ENCODE data around the gene USP15.
A peak's percentile ranks its signal among the peaks of the same experiment; 100 is the strongest.

The USP15 gene

GRCh38 chr12:62409068-62409467 lies 148.9 kb downstream of the USP15 start:
- no peak for DNase-seq (ENCODE audit: extremely low read depth, low read depth)
- no peak for TF ChIP-seq CTCF (IDR thresholded peaks at IDR 0.05; ENCODE audit: low read depth, low read length, missing control alignments)
- H3K4me3 ChIP-seq (replicated peaks; ENCODE audit: low read depth, low read length), result no peak overlapping the region

- TF ChIP-seq CTCF (IDR thresholded peaks at IDR 0.05; ENCODE audit: low read depth, low read length, missing control alignments), result no peak
- no peak for DNase-seq (ENCODE audit: extremely low read depth, low read depth)
- no peak overlapping the region for H3K4me3 ChIP-seq (replicated peaks; ENCODE audit: low read depth, low read length)
Observed at GRCh38 chr12:62414180-62414579, 154.0 kb downstream of the USP15 start.

- no peak for TF ChIP-seq CTCF (IDR thresholded peaks at IDR 0.05; ENCODE audit: low read depth, low read length, missing control alignments)
- no peak for DNase-seq (ENCODE audit: extremely low read depth, low read depth)
- H3K4me3 ChIP-seq (replicated peaks; ENCODE audit: low read depth, low read length), result no peak overlapping the region
Observed at GRCh38 chr12:62426089-62426488, 165.9 kb downstream of the USP15 start.

- no peak overlapping the region for H3K4me3 ChIP-seq (replicated peaks; ENCODE audit: low read depth, low read length)
- no peak for DNase-seq (ENCODE audit: extremely low read depth, low read depth)
- TF ChIP-seq CTCF (IDR thresholded peaks at IDR 0.05; ENCODE audit: low read depth, low read length, missing control alignments), result no peak
Observed at GRCh38 chr12:62429457-62429856, 169.3 kb downstream of the USP15 start.

- no peak for DNase-seq (ENCODE audit: extremely low read depth, low read depth)
- H3K4me3 ChIP-seq (replicated peaks; ENCODE audit: low read depth, low read length), result peak overlapping the region; percentile 36
- no peak for TF ChIP-seq CTCF (IDR thresholded peaks at IDR 0.05; ENCODE audit: low read depth, low read length, missing control alignments)
Observed at GRCh38 chr12:62434494-62435302, 174.5 kb downstream of the USP15 start.

- peak; percentile 65 for TF ChIP-seq CTCF (IDR thresholded peaks at IDR 0.05; ENCODE audit: low read depth, low read length, missing control alignments)
- H3K4me3 ChIP-seq (replicated peaks; ENCODE audit: low read depth, low read length), result peak overlapping the region; percentile 36
- DNase-seq (ENCODE audit: extremely low read depth, low read depth), result peak; percentile 30
Observed at GRCh38 chr12:62435303-62436163, 175.3 kb downstream of the USP15 start.

Data from HFF-Myc (cell line).